Neural crest cell (in vitro differentiated cells): ENCODE measurements around the gene MRPS2. TPM values are rescaled to one million over a fixed set of nuclear protein-coding genes. Genes with fewer than 3 reads are reported as not detected.

Source experiments
- DNase-seq: peaks from one replicate; pipeline ENCODE4 v3.0.0; 2021; ENCODE audit warnings: low read depth, mixed read lengths, low spot score
- H3K27ac Mint-ChIP-seq: one replicate; pipeline ENCODE4 v1.8.0; 2021; ENCODE audit warnings: mild to moderate bottlenecking, mixed read lengths; ENCODE audit not compliant: unreplicated experiment
- H3K27me3 Mint-ChIP-seq: 2 replicates; pipeline ENCODE4 v1.8.0; 2021; ENCODE audit warnings: low read depth, mild to moderate bottlenecking, mixed read lengths
- H3K36me3 Mint-ChIP-seq: 2 replicates; pipeline ENCODE4 v1.8.0; 2021; ENCODE audit warnings: low read depth, mild to moderate bottlenecking, mixed read lengths
- H3K4me1 Mint-ChIP-seq: 2 replicates; pipeline ENCODE4 v1.8.0; 2021; ENCODE audit warnings: mixed read lengths
- H3K4me3 Mint-ChIP-seq: one replicate; pipeline ENCODE4 v1.8.0; 2021; ENCODE audit warnings: mild to moderate bottlenecking, mixed read lengths
- H3K9me3 Mint-ChIP-seq: 2 replicates; pipeline ENCODE4 v1.8.0; 2021; ENCODE audit warnings: mixed read lengths
- CTCF ChIP-seq: fragments of 200-600 bp; sonication (generic); conservative IDR thresholded peaks from 2 replicates; pipeline ENCODE4 v1.5.0; 2021; ENCODE audit warnings: antibody characterized with exemption, mild to moderate bottlenecking
- total RNA-seq: library from RNA; stranded (reverse); gene quantifications from 2 replicates; pipeline ENCODE4 v1.2.1, GENCODE V29; 2021

The MRPS2 gene
- total RNA-seq, 1 donor from 2014 or later, result 60.6 TPM

- peak; percentile 41 for DNase-seq
- no peak for TF ChIP-seq CTCF
- H3K27me3 Mint-ChIP-seq, result no peaks in the 10 kb centered on the region
- H3K4me3 Mint-ChIP-seq, result peak overlapping the region; percentile 17
- peak overlapping the region; percentile 70 for H3K27ac Mint-ChIP-seq
- no peaks in the 10 kb centered on the region for H3K36me3 Mint-ChIP-seq
- H3K4me1 Mint-ChIP-seq, result peaks cover 16% of the 10 kb centered on the region
- no peaks in the 10 kb centered on the region for H3K9me3 Mint-ChIP-seq
Observed at GRCh38 chr9:135471791-135472640, 28.5 kb upstream of the MRPS2 start.

DNA sequence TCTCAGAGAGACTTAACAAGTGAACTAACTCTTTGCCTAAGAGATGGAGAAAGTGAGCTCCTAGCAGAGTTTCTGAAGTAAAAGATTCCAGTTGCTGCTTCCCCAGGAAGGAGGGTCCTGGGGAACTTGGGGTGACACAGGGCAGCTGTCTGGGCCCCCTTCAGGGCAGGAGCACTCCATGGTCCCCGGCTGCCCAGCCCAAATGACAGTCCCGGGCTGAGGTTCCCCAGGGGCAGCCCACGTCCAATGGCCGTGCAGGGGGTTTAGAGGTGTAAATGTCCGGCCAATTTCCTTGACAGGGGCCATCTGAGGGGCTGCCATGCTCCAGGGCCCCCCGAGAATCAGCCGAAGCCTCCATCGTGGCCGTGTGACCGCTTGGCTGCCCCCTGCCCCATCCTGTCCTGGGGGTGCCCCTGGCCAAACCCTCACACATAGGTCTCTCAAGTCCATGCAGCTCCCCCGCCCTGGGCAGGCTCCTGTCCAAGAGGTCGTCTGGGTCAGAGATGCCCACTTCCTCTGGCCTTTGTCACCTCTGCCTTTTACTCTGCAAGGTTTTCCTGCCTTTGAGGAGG lies 26.4 kb upstream of the MRPS2 start:
- Mint-ChIP-seq H3K27ac (no peak overlapping the region), H3K9me3 (no peaks in the 10 kb centered on the region), H3K36me3 (no peaks in the 10 kb centered on the region), H3K4me1 (peaks cover 27% of the 10 kb centered on the region), H3K4me3 (no peak overlapping the region), H3K27me3 (no peaks in the 10 kb centered on the region)
- no peak for DNase-seq
- no peak for TF ChIP-seq CTCF

DNA sequence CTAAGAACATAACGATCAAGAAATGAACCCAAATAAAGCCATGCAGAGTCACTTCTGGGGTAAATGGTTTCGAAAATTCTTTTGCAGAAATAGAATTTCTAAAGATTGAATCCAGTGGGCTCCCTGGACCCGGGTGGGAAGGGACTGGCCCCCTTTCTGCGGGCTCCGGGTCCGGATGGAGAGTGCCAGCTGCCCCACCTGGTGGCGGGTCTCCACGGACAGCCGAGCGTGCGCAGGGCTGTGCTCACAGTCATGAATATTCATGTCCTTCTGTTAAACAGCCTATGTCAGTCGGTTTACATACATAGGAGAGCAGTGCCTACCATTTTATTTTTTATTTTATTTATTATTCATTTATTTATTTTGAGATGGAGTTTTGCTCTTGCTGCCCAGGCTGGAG lies 25.6 kb upstream of the MRPS2 start:
- TF ChIP-seq CTCF, result peak; percentile 66
- H3K36me3 Mint-ChIP-seq, result no peaks in the 10 kb centered on the region
- H3K27ac Mint-ChIP-seq, result no peak overlapping the region
- H3K4me3 Mint-ChIP-seq, result no peak overlapping the region
- H3K4me1 Mint-ChIP-seq, result peaks cover 27% of the 10 kb centered on the region
- no peaks in the 10 kb centered on the region for H3K27me3 Mint-ChIP-seq
- no peaks in the 10 kb centered on the region for H3K9me3 Mint-ChIP-seq
- DNase-seq, result peak; percentile 65

DNA sequence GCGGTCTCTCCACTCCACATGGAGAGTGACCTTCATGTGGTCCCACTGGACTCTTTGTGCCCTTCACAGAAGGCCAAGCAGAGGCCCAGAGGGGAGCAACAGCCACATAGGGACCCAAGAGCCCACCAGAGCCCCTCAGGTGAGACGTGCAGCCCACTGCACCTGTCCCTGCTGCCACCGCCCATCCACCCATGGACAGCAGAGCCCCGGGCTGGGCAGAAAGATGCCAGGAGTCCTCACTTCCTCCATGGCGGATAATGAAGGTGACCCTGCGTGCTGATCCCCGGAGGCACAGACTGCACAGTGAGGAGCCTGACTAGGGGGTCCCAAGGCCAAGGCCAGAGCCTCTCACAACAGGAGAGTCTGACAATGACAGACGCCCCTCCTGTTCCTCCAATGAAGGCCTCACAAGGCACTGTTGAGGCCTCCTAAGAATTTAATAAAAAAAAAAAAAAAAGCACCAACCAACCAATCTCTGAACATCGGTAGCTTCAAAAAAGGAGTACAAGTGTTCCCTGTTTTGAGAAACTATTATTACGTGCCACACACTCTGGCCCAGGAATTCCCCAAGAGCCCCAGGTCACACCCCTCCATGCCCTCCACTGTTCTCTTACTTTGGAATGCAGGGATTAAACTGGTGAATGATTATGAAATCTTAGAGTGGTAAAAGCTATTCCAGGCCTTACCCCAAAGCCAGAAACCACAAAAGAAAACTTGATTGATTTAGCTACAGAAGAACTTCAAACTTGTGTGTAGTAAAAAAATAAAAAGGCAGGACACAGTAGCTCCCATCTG lies 23.7 kb upstream of the MRPS2 start:
- peaks cover 24% of the 10 kb centered on the region for H3K4me1 Mint-ChIP-seq
- H3K27ac Mint-ChIP-seq, result no peak overlapping the region
- H3K27me3 Mint-ChIP-seq, result no peaks in the 10 kb centered on the region
- TF ChIP-seq CTCF, result no peak
- DNase-seq, result no peak
- H3K9me3 Mint-ChIP-seq, result no peaks in the 10 kb centered on the region
- peak overlapping the region; percentile 72 for H3K4me3 Mint-ChIP-seq
- H3K36me3 Mint-ChIP-seq, result no peaks in the 10 kb centered on the region

DNA sequence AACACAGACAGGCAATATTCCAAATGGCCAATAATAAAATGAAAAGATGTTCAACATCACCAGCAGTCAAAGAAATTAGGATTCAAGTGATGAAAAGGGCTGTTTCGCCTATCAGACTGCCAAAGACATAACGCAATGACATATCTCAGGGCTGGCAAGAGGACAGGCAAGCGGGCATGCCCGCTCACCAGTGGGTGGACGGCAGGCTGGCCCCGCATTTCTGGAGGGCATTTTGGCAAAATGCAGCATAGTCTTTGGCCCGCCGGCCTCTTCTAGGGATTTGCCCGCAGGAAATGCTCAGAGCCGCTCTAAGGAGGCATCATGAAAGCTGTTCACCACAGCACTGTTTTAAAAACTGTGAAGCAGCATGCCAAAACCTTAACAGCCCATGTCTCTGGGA lies 22.3 kb upstream of the MRPS2 start:
- Mint-ChIP-seq H3K27me3 (no peaks in the 10 kb centered on the region), H3K4me1 (peaks cover 22% of the 10 kb centered on the region), H3K4me3 (peak overlapping the region; percentile 93), H3K36me3 (no peaks in the 10 kb centered on the region), H3K27ac (no peak overlapping the region), H3K9me3 (no peaks in the 10 kb centered on the region)
- DNase-seq, result no peak
- TF ChIP-seq CTCF, result no peak
